Nephron progenitor cell (in vitro differentiated cells): ENCODE measurements around the gene DDX49.
A peak's percentile ranks its signal among the peaks of the same experiment; 100 is the strongest.

Experiments
- DNase-seq: peaks from one replicate; pipeline ENCODE4 v3.0.0; 2021
- H3K27ac Mint-ChIP-seq: 2 replicates; pipeline ENCODE4 v1.8.0; 2021; ENCODE audit warnings: mild to moderate bottlenecking, moderate library complexity, mixed read lengths
- H3K27me3 Mint-ChIP-seq: 2 replicates; pipeline ENCODE4 v1.8.0; 2021; ENCODE audit warnings: mild to moderate bottlenecking, low read depth, mixed read lengths; ENCODE audit not compliant: poor library complexity
- H3K36me3 Mint-ChIP-seq: 2 replicates; pipeline ENCODE4 v1.8.0; 2021; ENCODE audit warnings: low read depth, mixed read lengths
- H3K4me1 Mint-ChIP-seq: 2 replicates; pipeline ENCODE4 v1.8.0; 2021; ENCODE audit warnings: mixed read lengths
- H3K4me3 Mint-ChIP-seq: 2 replicates; pipeline ENCODE4 v1.8.0; 2021; ENCODE audit warnings: mild to moderate bottlenecking, moderate library complexity, mixed read lengths
- H3K9me3 Mint-ChIP-seq: 2 replicates; pipeline ENCODE4 v1.8.0; 2021; ENCODE audit warnings: mild to moderate bottlenecking, moderate library complexity, mixed read lengths
- TF ChIP-seq, protein P1 (sequence below): fragments of 200-600 bp; sonication (generic); IDR thresholded peaks from 2 replicates; pipeline ENCODE4 v1.5.0; 2021; ENCODE audit warnings: antibody characterized with exemption

DDX49 gene, protein sequence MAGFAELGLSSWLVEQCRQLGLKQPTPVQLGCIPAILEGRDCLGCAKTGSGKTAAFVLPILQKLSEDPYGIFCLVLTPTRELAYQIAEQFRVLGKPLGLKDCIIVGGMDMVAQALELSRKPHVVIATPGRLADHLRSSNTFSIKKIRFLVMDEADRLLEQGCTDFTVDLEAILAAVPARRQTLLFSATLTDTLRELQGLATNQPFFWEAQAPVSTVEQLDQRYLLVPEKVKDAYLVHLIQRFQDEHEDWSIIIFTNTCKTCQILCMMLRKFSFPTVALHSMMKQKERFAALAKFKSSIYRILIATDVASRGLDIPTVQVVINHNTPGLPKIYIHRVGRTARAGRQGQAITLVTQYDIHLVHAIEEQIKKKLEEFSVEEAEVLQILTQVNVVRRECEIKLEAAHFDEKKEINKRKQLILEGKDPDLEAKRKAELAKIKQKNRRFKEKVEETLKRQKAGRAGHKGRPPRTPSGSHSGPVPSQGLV

GRCh38 chr19:18919086-18919899, at the start of gene DDX49, which contains the start of gene COPE:
TSS of gene DDX49 (plus strand) at chr19:18919715. CDS start at chr19:18919742, 27 bp downstream.
TSS of gene COPE (minus strand) at chr19:18919387. CDS start at chr19:18919348, 39 bp downstream.
- peak; percentile 94 for DNase-seq
- H3K4me1 Mint-ChIP-seq = peaks cover 34% of the 10 kb centered on the region
- peaks cover 9% of the 10 kb centered on the region for H3K27me3 Mint-ChIP-seq
- H3K4me3 Mint-ChIP-seq = peak within 1 kb of the TSS; percentile 96
- no peaks in the 10 kb centered on the region for H3K9me3 Mint-ChIP-seq
- H3K36me3 Mint-ChIP-seq = peaks cover 20% of the 10 kb centered on the region
- peak within 1 kb of the TSS; percentile 86 for H3K27ac Mint-ChIP-seq
- TF ChIP-seq, protein P1, sequence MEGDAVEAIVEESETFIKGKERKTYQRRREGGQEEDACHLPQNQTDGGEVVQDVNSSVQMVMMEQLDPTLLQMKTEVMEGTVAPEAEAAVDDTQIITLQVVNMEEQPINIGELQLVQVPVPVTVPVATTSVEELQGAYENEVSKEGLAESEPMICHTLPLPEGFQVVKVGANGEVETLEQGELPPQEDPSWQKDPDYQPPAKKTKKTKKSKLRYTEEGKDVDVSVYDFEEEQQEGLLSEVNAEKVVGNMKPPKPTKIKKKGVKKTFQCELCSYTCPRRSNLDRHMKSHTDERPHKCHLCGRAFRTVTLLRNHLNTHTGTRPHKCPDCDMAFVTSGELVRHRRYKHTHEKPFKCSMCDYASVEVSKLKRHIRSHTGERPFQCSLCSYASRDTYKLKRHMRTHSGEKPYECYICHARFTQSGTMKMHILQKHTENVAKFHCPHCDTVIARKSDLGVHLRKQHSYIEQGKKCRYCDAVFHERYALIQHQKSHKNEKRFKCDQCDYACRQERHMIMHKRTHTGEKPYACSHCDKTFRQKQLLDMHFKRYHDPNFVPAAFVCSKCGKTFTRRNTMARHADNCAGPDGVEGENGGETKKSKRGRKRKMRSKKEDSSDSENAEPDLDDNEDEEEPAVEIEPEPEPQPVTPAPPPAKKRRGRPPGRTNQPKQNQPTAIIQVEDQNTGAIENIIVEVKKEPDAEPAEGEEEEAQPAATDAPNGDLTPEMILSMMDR = no peak

- Mint-ChIP-seq H3K27ac (no peak overlapping the region), H3K4me3 (no peak overlapping the region), H3K36me3 (peaks cover 38% of the 10 kb centered on the region), H3K9me3 (peaks cover 4% of the 10 kb centered on the region), H3K27me3 (peaks cover 9% of the 10 kb centered on the region), H3K4me1 (peaks cover 37% of the 10 kb centered on the region)
- TF ChIP-seq, protein P1 = no peak
- no peak for DNase-seq
Observed at GRCh38 chr19:18869781-18870530, 49.6 kb upstream of the DDX49 start.

GRCh38 chr19:18870531-18871172, 48.9 kb upstream of the DDX49 start:
- no peak for DNase-seq

DNA sequence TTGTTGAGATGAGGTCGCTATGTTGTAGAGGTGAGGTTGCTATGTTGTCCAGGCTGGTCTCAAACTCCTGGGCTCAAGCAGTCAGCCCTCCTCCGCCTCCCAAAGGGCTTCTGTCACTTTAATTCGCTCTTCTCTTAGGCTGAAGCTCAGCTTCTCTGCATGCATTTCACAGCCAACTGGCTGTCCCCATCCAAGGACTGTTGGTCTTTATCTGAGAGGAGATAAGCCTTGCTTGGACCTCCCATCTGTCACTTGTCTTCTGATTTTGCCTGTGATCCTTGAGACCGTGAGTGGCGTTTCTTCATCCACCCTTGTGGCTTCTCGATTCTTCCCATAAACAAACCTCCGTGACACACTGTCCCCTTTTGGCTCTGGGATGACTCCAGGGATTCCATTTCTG, 48.0 kb upstream of the DDX49 start:
- H3K4me3 Mint-ChIP-seq = no peak overlapping the region
- peak overlapping the region; percentile 41 for H3K27ac Mint-ChIP-seq

More at GRCh38 chr19:18870531-18871172, 48.9 kb upstream of the DDX49 start:
- Mint-ChIP-seq H3K27me3 (peaks cover 12% of the 10 kb centered on the region), H3K9me3 (peaks cover 7% of the 10 kb centered on the region), H3K27ac (peak overlapping the region; percentile 54), H3K36me3 (peaks cover 44% of the 10 kb centered on the region), H3K4me3 (no peak overlapping the region), H3K4me1 (peaks cover 37% of the 10 kb centered on the region)
- TF ChIP-seq, protein P1 = no peak

GRCh38 chr19:18875726-18876125, 43.8 kb upstream of the DDX49 start:
- Mint-ChIP-seq H3K4me3 (no peak overlapping the region), H3K27ac (peak overlapping the region; percentile 39), H3K4me1 (peaks cover 23% of the 10 kb centered on the region), H3K9me3 (peaks cover 29% of the 10 kb centered on the region), H3K27me3 (peaks cover 17% of the 10 kb centered on the region), H3K36me3 (peaks cover 72% of the 10 kb centered on the region)
- TF ChIP-seq, protein P1 = no peak
- DNase-seq = no peak

More for the DNA sequence above, 48.0 kb upstream of the DDX49 start:
- Mint-ChIP-seq H3K9me3 (peaks cover 15% of the 10 kb centered on the region), H3K36me3 (peaks cover 53% of the 10 kb centered on the region), H3K27me3 (peaks cover 17% of the 10 kb centered on the region), H3K4me1 (peaks cover 34% of the 10 kb centered on the region)
- TF ChIP-seq, protein P1 = no peak
- DNase-seq = no peak
